SU-DHL-6 (cell line): ENCODE measurements around the gene ARHGAP6.

Experiments
- H2AFZ ChIP-seq: fragments of 200-600 bp; sonication (generic); 2 replicates; pipeline ENCODE4 v1.6.1; 2014; ENCODE audit warnings: low read depth, mild to moderate bottlenecking, moderate library complexity, mixed read lengths, antibody characterized with exemption, low read length; ENCODE audit not compliant: severe bottlenecking
- H3F3A ChIP-seq: fragments of 200-600 bp; shearing (Covaris generic); 2 replicates; pipeline ENCODE4 v1.6.0; 2016; ENCODE audit warnings: antibody characterized with exemption, mild to moderate bottlenecking; ENCODE audit not compliant: insufficient read depth
- H3K27ac ChIP-seq: fragments of 200-600 bp; sonication (generic); 2 replicates; pipeline ENCODE4 v1.5.1; 2016; ENCODE audit warnings: low read depth, mild to moderate bottlenecking, low read length, moderate library complexity, mixed read lengths
- H3K27me3 ChIP-seq: fragments of 200-600 bp; sonication (generic), shearing (Covaris generic); 2 replicates; pipeline ENCODE4 v1.6.0; 2014; ENCODE audit warnings: mild to moderate bottlenecking, low read length
- H3K36me3 ChIP-seq: fragments of 200-600 bp; sonication (generic); 2 replicates; pipeline ENCODE4 v1.6.1; 2014; ENCODE audit warnings: mild to moderate bottlenecking, low read length, mixed read lengths
- H3K4me2 ChIP-seq: fragments of 300-600, 200-600 bp; shearing (Covaris generic), sonication (generic); 2 replicates; pipeline ENCODE4 v1.6.0; 2014; ENCODE audit warnings: low read length, low read depth, mild to moderate bottlenecking; ENCODE audit not compliant: poor library complexity, severe bottlenecking
- H3K4me3 ChIP-seq: fragments of 200-600 bp; sonication (generic); 2 replicates; pipeline ENCODE4 v1.5.1; 2014; ENCODE audit warnings: antibody characterized with exemption, low read length, mild to moderate bottlenecking, mixed read lengths; ENCODE audit not compliant: insufficient read depth, poor library complexity, severe bottlenecking
- H3K79me2 ChIP-seq: fragments of 200-600 bp; sonication (generic); 2 replicates; pipeline ENCODE4 v1.6.1; 2014; ENCODE audit warnings: mild to moderate bottlenecking, low read length, moderate library complexity; ENCODE audit not compliant: insufficient read depth
- H3K9ac ChIP-seq: fragments of 200-600 bp; sonication (generic); 2 replicates; pipeline ENCODE4 v1.7.0; 2014; ENCODE audit warnings: mild to moderate bottlenecking, low read length
- H3K9me2 ChIP-seq: fragments of 200-600 bp; sonication (generic); replicated peaks from 2 replicates; pipeline ENCODE4 v1.6.1; 2014; ENCODE audit warnings: low read length; ENCODE audit not compliant: insufficient read depth
- H3K9me3 ChIP-seq: fragments of 200-600 bp; sonication (generic); 2 replicates; pipeline ENCODE4 v1.6.1; 2014; ENCODE audit warnings: low read length, mixed read lengths; ENCODE audit not compliant: insufficient read depth
- H4K20me1 ChIP-seq: fragments of 200-600 bp; sonication (generic); 2 replicates; pipeline ENCODE4 v1.6.1; 2014; ENCODE audit warnings: low read depth, mild to moderate bottlenecking, antibody characterized with exemption, low read length, moderate library complexity, mixed read lengths
- EZH2phosphoT487 ChIP-seq: fragments of 200-600 bp; sonication (generic), shearing (Covaris generic); conservative IDR thresholded peaks from 2 replicates; pipeline ENCODE4 v1.6.1; 2018; ENCODE audit warnings: mild to moderate bottlenecking, antibody characterized with exemption, low read length, moderate library complexity, mixed read lengths
- TF ChIP-seq, protein P1 (sequence below): fragments of 200-600 bp; sonication (generic); IDR thresholded peaks from one replicate; pipeline ENCODE4 v1.5.1; 2017; ENCODE audit warnings: antibody characterized with exemption, mild to moderate bottlenecking, low read length, moderate library complexity; ENCODE audit not compliant: insufficient read depth, poor library complexity, severe bottlenecking

ARHGAP6 gene

DNA sequence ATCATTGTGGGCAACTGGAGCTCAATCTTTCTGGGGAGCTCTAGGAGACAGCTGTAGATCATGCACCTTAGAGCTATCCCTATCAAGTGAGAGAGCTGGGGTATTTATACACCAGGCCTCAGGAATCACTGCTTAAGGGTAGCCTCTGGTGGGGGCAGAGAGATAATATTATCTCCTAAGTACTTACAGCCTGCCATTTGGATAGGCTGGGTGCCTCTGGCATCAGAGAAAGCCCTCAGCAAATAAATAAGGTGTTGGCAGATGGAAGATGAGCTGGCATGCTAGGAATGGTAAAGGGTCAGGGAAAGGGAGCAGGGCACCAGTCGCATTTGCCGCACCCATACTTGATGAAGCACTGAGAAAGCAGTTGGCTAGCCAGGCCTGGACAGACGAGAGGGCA, 478.7 kb downstream of the ARHGAP6 start:
- Histone ChIP-seq H3K27me3 (no peaks in the 10 kb centered on the region), H3K27ac (no peak overlapping the region), H3K79me2 (no peaks in the 10 kb centered on the region), H3K36me3 (no peaks in the 10 kb centered on the region), H3K9me2 (no peaks in the 10 kb centered on the region), H3K4me3 (no peak overlapping the region), H2AFZ (no peak overlapping the region), H3K4me2 (no peak overlapping the region), H3F3A (no peaks in the 10 kb centered on the region), H3K9me3 (no peaks in the 10 kb centered on the region), H3K9ac (no peak overlapping the region), H4K20me1 (no peaks in the 10 kb centered on the region)
- TF ChIP-seq EZH2phosphoT487 = no peak
- TF ChIP-seq, protein P1, sequence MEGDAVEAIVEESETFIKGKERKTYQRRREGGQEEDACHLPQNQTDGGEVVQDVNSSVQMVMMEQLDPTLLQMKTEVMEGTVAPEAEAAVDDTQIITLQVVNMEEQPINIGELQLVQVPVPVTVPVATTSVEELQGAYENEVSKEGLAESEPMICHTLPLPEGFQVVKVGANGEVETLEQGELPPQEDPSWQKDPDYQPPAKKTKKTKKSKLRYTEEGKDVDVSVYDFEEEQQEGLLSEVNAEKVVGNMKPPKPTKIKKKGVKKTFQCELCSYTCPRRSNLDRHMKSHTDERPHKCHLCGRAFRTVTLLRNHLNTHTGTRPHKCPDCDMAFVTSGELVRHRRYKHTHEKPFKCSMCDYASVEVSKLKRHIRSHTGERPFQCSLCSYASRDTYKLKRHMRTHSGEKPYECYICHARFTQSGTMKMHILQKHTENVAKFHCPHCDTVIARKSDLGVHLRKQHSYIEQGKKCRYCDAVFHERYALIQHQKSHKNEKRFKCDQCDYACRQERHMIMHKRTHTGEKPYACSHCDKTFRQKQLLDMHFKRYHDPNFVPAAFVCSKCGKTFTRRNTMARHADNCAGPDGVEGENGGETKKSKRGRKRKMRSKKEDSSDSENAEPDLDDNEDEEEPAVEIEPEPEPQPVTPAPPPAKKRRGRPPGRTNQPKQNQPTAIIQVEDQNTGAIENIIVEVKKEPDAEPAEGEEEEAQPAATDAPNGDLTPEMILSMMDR = no peak

DNA sequence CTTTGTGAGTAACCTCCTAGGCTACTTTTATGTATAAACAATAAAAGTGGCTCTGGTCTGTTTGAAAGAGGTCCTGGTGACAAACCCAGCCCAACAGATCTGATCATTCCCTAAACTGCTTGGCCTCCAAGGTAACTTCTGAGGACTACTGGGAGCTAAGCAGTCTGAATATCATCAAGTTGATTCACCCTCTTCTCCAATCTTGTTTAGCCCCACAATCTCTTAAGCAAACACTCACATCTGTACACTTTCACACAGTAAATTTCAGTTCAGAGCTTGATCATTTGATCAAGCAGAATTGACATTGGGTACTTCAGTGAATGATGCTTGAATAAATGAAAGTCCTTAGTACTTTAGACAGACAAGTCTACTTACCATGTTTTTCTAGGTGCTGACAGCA, 479.9 kb downstream of the ARHGAP6 start:
- no peaks in the 10 kb centered on the region for H3K36me3 ChIP-seq
- H3F3A ChIP-seq = no peaks in the 10 kb centered on the region
- no peaks in the 10 kb centered on the region for H4K20me1 ChIP-seq
- no peaks in the 10 kb centered on the region for H3K9me2 ChIP-seq
- no peak overlapping the region for H3K4me3 ChIP-seq
- H3K4me2 ChIP-seq = no peak overlapping the region
- no peak overlapping the region for H2AFZ ChIP-seq
- H3K27ac ChIP-seq = no peak overlapping the region
- H3K9ac ChIP-seq = no peak overlapping the region
- TF ChIP-seq, protein P1 = no peak
- TF ChIP-seq EZH2phosphoT487 = no peak
- no peaks in the 10 kb centered on the region for H3K27me3 ChIP-seq
- H3K79me2 ChIP-seq = no peaks in the 10 kb centered on the region
- no peaks in the 10 kb centered on the region for H3K9me3 ChIP-seq

DNA sequence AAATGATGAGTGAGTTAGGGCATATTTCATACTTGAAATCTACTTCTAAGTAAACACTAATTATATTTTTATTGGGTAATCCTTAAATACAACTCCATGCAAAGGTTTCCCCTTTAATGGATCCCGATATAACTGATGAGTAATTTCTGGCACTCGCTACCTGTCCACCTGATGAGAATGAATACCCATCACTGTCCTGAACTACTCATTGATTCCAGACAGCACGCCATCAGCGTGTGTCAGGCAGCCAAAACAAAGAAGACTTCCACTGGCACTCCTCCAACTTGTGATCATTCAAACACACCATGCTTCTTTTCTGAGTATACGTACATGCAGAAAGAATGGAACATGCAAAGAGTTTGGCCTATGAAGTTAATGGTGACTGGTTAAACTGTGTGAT, 485.1 kb downstream of the ARHGAP6 start:
- Histone ChIP-seq H3K79me2 (no peaks in the 10 kb centered on the region), H3K4me2 (no peak overlapping the region), H3K27me3 (no peaks in the 10 kb centered on the region), H3K4me3 (no peak overlapping the region), H4K20me1 (no peaks in the 10 kb centered on the region), H3K9me3 (no peaks in the 10 kb centered on the region), H3K36me3 (no peaks in the 10 kb centered on the region), H3K9ac (no peak overlapping the region), H3K27ac (no peak overlapping the region), H3K9me2 (no peaks in the 10 kb centered on the region), H2AFZ (no peak overlapping the region), H3F3A (no peaks in the 10 kb centered on the region)
- TF ChIP-seq, protein P1 = no peak
- TF ChIP-seq EZH2phosphoT487 = no peak
